Measurements from ENCODE around the gene KCNJ6.
"Not testable (repeated sequence)": the region's sequence is repeated elsewhere in the genome, so short reads cannot be mapped to it uniquely, and the experiment has no call there.

Gene KCNJ6

GRCh38 chr21:37644636-37645035 lies 271.6 kb downstream of the KCNJ6 start:
- no peak for DNase-seq (ENCODE audit: low read depth in 2 of 2)

- not testable (repeated sequence) for DNase-seq (ENCODE audit: low read depth in 2 of 2)
Observed at GRCh38 chr21:37643862-37644261, 272.4 kb downstream of the KCNJ6 start.

GRCh38 chr21:37642493-37642892 lies 273.8 kb downstream of the KCNJ6 start:
- peak in 1 of 2 donors; percentile 9 for DNase-seq (ENCODE audit: low read depth in 2 of 2)

GRCh38 chr21:37639756-37640155 lies 276.5 kb downstream of the KCNJ6 start:
- DNase-seq (ENCODE audit: low read depth in 2 of 2): no peak

GRCh38 chr21:37636152-37636860 lies 280.0 kb downstream of the KCNJ6 start:
- DNase-seq (ENCODE audit: low read depth in 2 of 2): no peak

- DNase-seq (ENCODE audit: low read depth in 2 of 2): no peak
Observed at GRCh38 chr21:37631319-37632117, 284.7 kb downstream of the KCNJ6 start.

GRCh38 chr21:37630872-37631271 lies 285.4 kb downstream of the KCNJ6 start:
- no peak for DNase-seq (ENCODE audit: low read depth in 2 of 2)

- no peak for DNase-seq (ENCODE audit: low read depth in 2 of 2)
Observed at GRCh38 chr21:37628362-37628761, 287.9 kb downstream of the KCNJ6 start.

GRCh38 chr21:37627561-37627960 lies 288.7 kb downstream of the KCNJ6 start:
- DNase-seq (ENCODE audit: low read depth in 2 of 2): no peak

- no peak for DNase-seq (ENCODE audit: low read depth in 2 of 2)
Observed at GRCh38 chr21:37627074-37627473, 289.2 kb downstream of the KCNJ6 start.

- DNase-seq (ENCODE audit: low read depth in 2 of 2): no peak
Observed at GRCh38 chr21:37626320-37626719, 289.9 kb downstream of the KCNJ6 start.

- no peak for DNase-seq (ENCODE audit: low read depth in 2 of 2)
Observed at GRCh38 chr21:37623689-37624088, 292.6 kb downstream of the KCNJ6 start.

GRCh38 chr21:37623183-37623582 lies 293.1 kb downstream of the KCNJ6 start:
- no peak for DNase-seq (ENCODE audit: low read depth in 2 of 2)

- DNase-seq (ENCODE audit: low read depth in 2 of 2): no peak
Observed at GRCh38 chr21:37622755-37623154, 293.5 kb downstream of the KCNJ6 start.

GRCh38 chr21:37620401-37620800 lies 295.9 kb downstream of the KCNJ6 start:
- DNase-seq (ENCODE audit: low read depth in 2 of 2): no peak

GRCh38 chr21:37619464-37619974 lies 296.7 kb downstream of the KCNJ6 start:
- DNase-seq (ENCODE audit: low read depth in 2 of 2): no peak

GRCh38 chr21:37618081-37618480 lies 298.2 kb downstream of the KCNJ6 start:
- no peak for DNase-seq (ENCODE audit: low read depth in 2 of 2)

GRCh38 chr21:37615962-37616361 lies 300.3 kb downstream of the KCNJ6 start:
- no peak for DNase-seq (ENCODE audit: low read depth in 2 of 2)

GRCh38 chr21:37614351-37614875 lies 301.8 kb downstream of the KCNJ6 start:
- DNase-seq (ENCODE audit: low read depth in 2 of 2): no peak

GRCh38 chr21:37607081-37607480 lies 309.2 kb downstream of the KCNJ6 start:
- DNase-seq (ENCODE audit: low read depth in 2 of 2): no peak

- no peak for DNase-seq (ENCODE audit: low read depth in 2 of 2)
Observed at GRCh38 chr21:37606549-37606948, 309.7 kb downstream of the KCNJ6 start.

GRCh38 chr21:37605006-37605405 lies 311.3 kb downstream of the KCNJ6 start:
- no peak for DNase-seq (ENCODE audit: low read depth in 2 of 2)

- DNase-seq (ENCODE audit: low read depth in 2 of 2): no peak
Observed at GRCh38 chr21:37603129-37603528, 313.1 kb downstream of the KCNJ6 start.

All from activated CD4-positive, alpha-beta T cell treated with anti-CD3 and anti-CD28 coated beads for 24 hours (primary cell).